GM18907 (cell line): Measurements from ENCODE around the gene C19orf25.

ENCODE experiments used
- ATAC-seq: cut with Tn5 transposase; IDR thresholded peaks from one replicate; pipeline ENCODE4 v1.9.1; 2021; ENCODE audit warnings: mild to moderate bottlenecking, moderate library complexity; ENCODE audit not compliant: unreplicated experiment

The C19orf25 gene

DNA sequence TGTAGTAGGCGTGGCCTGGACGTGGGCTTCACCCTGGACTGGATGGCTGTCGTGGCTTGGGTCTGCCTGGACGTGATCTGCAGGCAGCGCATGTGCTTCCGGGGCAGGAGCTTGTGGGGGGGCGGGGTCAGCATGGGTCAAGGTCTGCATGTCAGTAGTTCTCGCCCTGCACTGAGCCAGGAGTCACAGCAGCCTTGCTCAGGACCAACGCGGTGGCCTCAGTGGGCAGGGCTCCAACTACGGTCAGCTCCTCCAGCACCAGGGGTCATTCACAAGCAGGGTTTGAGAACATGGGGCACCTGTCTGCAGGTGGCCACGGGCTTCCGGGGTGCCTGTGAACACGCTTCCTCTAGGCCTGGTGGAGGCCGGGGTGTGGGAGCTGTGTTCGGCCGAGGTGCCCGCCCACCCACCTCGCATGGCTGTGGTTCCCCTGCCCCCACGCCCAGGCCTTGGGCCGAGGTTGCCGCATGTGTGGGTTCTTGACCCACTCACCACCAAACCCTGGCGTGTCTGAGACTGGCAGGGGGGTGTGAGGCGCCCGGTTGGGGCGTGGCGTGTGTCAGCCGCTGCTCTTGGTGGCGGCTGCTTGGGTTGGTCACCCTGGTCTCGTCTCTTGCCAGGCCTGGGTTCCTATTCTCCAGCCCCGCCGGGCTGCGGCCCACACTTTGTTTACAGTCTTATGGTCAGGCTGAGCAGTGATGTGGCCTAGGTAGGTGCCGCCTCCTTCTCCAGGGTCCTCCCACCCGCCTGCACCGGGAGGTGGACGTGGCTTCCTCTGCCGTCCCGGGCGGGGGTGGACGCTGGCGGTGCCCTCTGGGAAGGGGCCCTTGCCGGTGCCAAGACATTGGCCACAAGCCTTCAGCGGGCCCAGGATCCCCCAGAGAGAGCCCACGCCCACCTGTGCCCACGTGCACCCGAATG lies 45.6 kb downstream of the C19orf25 start:
- no peak for ATAC-seq

DNA sequence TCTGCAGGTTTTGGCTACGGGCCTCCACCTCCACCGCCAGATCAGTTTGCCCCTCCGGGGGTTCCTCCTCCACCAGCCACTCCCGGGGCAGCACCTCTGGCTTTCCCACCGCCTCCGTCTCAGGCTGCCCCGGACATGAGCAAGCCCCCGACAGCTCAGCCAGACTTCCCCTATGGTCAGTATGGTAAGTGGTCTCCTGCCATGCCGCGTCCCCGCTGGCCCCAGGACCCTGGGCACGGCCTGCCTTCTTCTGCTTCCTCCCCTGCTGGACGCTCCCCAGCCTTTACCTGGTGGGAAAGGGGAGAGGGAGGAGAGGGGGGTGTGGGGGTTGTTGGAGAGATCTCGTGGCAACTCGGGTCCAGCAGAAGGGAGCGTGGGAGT lies 46.5 kb downstream of the C19orf25 start:
- ATAC-seq = no peak

DNA sequence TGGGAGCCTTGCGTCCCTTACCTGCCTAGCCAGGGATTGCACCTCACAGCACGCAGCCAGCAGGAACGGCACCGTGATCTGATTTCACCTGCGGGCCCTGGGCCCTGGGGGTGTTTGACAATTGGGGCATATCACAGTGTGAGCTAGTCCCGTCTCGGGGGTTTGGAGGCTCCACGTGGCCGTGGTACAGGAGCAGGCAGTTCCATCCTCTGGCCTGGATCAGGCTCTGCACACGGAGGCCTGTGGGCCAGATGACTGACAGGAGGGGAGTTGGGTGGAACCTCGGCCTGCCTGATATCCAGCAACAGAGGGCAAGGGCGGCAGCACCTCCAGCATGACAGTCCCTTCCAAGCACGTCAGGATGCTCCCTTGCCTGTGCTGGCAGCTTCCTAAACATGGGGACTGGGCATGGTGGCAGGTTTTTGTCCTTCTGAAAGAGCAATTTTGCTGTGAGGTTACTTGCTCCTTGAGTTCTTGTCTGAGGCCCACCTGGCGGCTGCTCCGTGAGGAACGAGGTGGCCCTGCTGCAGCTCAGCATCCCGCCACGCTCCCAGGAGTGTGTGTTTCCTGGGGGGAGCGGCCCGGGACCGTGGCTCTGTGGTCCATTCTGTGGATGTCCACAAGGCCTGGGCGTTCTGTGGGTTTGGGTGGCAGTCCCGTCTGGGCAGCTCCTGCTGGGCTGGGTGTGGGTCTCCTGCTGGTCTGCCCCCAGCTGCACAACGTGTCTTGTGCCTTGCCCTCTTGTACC lies 47.1 kb downstream of the C19orf25 start:
- ATAC-seq = no peak

DNA sequence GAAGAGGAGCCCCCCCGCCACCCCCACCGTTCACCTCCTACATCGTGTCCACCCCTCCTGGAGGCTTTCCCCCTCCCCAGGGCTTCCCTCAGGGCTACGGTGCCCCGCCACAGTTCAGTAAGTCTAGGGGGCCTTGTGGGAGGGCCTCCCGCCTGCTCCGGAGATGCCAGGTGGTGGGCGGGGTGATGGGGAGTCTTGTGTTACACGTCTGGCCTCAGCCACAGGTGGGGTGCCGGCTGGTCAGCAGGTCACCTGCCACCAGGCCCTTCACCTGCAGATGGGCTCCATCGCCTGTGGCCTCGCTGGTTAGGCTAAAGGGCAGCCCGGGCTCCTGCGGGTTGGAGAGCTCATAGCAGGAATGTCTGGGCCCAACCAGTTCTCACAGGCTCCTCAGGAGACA lies 48.8 kb downstream of the C19orf25 start:
- no peak for ATAC-seq

DNA sequence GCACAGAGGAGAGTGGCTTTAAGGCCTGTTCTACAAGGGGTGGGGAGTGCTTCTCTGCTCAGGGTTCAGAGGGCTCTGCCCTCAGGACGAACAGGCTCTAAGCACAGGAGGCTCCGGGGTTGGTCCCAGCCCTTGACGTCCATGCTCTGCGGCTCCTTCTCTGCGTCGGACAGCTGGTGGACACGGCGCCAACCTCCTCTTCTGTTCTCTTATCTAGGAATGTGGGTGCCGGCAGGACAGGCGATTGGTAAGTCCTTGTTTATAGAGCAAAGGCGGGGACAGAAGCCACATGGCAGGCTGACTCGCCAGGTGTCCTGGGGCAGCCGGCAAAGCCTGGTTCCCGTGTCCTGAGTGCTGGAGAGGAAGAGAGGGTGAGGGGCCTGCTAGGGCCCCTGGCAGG lies 49.3 kb downstream of the C19orf25 start:
- ATAC-seq = no peak

DNA sequence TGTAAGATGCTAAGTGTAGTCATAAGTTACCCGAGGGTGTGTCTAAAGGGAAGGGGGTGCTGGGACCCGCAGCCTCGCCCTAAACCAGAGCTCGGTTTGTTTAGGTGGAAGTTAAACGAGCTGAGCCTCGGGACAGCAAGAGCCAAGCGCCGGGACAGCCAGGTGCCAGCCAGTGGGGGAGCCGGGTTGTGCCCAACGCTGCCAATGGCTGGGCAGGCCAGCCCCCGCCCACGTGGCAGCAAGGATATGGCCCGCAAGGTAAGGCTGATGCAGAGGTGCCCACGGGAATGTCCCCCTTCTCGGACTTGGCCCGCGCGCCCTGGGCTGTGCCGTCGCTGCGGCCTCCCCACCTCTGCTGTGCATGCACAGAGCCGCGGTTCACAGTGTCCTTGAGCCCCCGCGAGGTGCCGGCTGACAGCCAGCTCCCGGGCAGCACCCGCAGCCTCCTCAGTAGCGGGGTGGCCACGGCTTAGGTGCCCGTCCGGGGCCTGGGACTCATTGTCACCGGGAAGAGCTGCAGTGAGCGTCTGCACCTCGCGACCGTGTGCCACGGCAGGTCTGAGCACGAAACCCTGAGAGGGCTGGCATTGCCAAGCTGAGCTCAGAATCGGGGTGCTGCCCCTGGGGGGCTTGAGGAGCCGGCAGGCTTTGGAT lies 50.1 kb downstream of the C19orf25 start:
- no peak for ATAC-seq

DNA sequence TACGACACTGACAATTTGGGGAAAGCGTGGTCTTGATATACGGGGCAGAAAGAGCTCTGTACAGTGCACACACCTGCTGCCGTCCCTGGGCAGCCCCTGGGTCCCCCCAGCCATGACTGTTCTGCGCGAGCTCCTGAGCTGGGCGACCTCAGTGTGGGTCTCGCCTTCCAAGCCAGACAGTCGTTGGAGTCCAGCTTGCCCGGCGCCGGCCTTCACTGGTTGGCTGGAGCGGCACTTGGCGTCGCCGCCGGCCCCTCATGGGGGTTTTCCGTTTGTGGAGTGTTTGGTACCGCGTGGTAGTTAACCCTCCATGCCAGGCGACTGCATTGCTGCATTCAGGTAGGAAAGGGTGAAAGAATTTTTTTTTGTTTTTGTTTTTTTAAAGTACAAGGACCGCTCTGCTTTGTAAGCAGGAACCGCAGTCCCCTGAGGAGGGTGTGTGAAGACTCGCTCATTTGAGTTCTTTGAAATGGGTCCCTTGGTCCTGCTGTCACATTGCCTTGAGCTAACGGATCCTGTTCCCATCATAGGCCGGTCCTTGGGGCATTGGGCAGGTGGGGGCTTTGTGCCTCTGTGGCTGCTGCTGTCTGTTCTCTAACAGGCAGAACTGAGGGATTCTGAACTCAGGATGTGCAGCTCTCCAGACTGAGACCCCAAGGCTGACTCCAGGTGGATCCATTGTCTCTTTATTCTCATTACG lies 51.6 kb downstream of the C19orf25 start:
- ATAC-seq = no peak

DNA sequence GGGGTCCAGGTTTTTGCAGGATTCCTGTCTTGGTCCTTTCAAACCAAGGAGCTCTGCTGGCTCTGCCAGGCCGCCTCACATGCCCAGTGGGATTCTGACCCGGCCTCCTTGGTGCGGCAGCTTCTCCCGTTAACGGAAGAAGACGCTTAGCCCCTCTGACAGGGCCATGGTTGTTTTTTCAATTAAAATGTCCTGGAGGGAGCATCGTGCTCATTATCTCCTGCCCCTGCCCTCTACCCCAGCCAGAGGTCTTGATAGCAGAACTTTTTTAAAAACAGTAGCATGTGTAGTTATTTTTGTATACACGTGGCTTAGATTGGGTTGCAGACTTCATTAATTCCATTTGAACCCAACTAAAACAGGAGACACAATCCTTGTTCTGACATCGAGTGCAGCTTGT lies 52.3 kb downstream of the C19orf25 start:
- ATAC-seq = no peak

DNA sequence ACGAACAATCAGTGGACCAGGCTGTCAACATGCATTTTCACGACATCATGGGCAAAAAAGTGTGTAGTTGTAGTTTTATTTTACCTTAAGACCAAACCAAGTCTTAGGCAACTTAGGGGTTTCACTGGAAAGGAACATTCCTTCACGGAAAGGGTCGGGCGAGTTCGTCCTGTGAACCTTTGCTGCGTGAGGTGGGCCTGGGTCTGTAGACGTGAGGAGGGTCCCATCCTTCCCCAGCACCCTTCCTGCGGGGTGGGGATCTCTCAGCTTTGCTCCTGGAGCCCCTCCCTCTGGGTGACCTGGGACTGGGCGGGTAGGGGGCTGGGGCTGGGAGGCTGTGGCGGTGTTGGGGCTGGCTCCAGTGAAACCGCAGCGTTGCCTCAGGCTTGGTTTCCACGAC lies 53.1 kb downstream of the C19orf25 start:
- ATAC-seq = no peak

DNA sequence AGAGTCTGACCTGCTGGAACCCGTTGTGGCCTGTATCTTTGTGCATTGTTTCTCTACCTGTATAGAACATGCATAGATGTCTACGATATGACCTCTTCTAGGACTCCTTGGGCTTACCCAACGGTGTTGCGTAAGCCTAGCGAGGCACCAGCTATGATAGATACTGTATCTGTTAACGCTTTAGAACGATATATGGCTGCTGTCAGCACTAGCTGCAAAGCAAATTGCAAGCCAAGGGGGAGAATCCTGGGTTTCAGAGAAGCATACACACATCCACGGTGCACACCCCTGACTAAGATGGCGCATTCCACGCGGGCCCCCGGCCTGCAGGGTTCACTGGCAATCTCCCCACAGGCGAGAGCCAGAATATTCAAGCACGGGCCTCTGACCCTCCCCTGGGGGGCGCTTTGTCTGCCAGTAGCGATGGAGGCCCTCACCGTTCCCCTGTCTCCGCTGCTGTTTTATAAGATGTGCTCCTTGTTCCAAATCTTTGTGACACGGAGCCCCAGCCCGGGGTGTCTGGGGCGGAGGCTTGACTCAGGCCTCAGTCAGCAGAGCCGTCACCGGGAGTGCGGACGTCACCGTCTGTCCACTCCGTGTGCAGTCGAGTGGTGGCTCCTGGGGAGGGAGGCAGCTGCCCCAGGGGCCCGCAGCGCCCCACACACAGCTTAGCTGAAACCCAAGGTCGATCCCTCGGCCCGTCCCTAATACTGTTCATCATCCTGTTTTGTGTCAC lies 53.7 kb downstream of the C19orf25 start:
- ATAC-seq = no peak

DNA sequence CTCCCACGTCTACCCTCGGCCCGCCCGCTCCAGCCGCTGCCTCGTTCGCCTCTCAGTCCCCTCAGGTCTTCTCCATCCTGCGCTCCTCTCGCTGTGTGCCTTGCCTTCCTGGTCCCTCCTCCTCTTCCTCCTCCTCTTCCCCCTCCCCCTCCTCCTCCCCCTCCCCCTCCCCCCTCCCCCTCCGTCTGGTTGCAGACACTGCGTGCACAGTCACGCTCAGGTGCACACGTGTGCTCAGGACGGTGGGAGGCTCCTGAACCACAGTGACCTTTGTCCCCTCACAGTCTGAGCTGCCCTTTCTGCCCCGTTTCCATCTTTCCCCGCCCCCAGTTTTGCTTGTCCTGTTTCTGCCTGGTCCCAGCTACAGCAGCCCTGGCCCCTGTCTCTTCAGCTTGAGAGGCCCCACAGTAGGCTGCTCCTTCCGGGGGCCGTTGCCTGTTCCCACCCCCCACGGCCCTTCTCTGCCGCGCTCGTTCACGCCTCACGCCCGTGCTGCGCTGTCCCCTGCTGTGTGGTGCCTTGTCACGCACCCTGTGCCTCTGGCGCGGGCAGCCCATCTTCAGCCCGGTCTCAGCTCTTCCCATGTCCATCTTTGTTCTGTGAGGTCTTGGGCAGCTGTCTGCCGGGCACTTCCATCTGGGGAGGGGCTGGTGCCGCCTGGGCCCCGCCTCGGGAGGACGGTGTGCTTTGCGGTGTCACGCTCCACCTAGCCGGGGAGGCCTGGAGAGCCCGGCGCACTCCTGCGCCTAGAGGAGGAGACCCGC lies 54.6 kb downstream of the C19orf25 start:
- no peak for ATAC-seq

DNA sequence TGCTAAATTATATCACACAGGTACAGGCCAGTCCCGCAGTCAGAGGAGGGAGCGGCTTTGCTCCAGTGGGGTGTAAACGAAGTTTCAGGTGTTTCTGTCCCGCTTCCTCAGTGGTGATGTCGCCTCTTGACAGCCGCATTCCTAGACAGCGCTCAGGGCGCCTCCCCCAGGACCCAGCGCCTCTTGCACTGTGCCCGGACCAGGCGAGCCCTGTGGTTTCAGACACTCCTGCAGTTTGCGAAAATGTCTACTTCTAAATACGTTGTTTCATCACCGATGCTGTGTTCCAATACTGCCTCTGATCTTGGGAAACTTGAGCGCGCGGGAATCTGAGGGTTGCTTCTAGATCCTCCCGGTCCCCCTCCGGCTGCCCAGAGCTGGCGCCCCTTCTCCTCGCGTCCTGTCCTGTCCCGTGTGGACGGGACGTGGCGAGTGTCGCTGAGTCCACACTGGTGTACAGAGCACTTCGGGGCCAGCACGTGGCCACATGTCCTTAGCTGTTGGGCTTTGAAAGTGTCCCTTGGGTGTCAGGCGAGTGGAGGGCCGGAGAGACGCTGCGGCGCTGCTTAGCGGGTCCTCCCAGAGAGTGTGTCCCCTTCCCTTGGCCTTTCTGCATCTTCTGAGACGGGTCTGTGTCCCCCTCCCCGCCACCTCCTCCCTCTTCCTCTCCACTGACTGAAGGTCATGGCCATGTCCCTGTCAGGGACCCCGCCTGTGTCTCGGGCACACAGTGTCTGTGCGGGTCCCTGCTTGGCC lies 55.4 kb downstream of the C19orf25 start:
- no peak for ATAC-seq
